Measurements from ENCODE around the gene CREBRF.
A peak's percentile ranks its signal among the peaks of the same experiment; 100 is the strongest.

Gene CREBRF

GRCh38 chr5:173055983-173056782 is at the start of gene CREBRF:
Gene CREBRF, plus strand, starts transcription at chr5:173056352. Its CDS starts 24,424 bp downstream, at chr5:173080776.
- DNase-seq (ENCODE audit: extremely low read depth, low read depth), result peak; percentile 90
- no peak for TF ChIP-seq CTCF (IDR thresholded peaks at IDR 0.05; ENCODE audit: low read depth, low read length)

- DNase-seq (ENCODE audit: extremely low read depth, low read depth), result peak; percentile 23
These were observed 46.1 kb upstream of the CREBRF start for GRCh38 chr5:173010021-173010420.

GRCh38 chr5:173010547-173011464 is 45.3 kb upstream of the CREBRF start:
- no peak for DNase-seq (ENCODE audit: extremely low read depth, low read depth)
- TF ChIP-seq CTCF (IDR thresholded peaks at IDR 0.05; ENCODE audit: low read depth, low read length), result peak; percentile 29

More at GRCh38 chr5:173010021-173010420, 46.1 kb upstream of the CREBRF start:
- no peak for TF ChIP-seq CTCF (IDR thresholded peaks at IDR 0.05; ENCODE audit: low read depth, low read length)

- no peak for DNase-seq (ENCODE audit: extremely low read depth, low read depth)
These were observed 44.6 kb upstream of the CREBRF start for GRCh38 chr5:173011566-173011965.

GRCh38 chr5:173012882-173013281 is 43.3 kb upstream of the CREBRF start:
- no peak for TF ChIP-seq CTCF (IDR thresholded peaks at IDR 0.05; ENCODE audit: low read depth, low read length)
- DNase-seq (ENCODE audit: extremely low read depth, low read depth), result no peak

More at GRCh38 chr5:173011566-173011965, 44.6 kb upstream of the CREBRF start:
- no peak for TF ChIP-seq CTCF (IDR thresholded peaks at IDR 0.05; ENCODE audit: low read depth, low read length)

- no peak for TF ChIP-seq CTCF (IDR thresholded peaks at IDR 0.05; ENCODE audit: low read depth, low read length)
- DNase-seq (ENCODE audit: extremely low read depth, low read depth), result no peak
These were observed 41.5 kb upstream of the CREBRF start for GRCh38 chr5:173014671-173015070.

- TF ChIP-seq CTCF (IDR thresholded peaks at IDR 0.05; ENCODE audit: low read depth, low read length), result no peak
These were observed 41.0 kb upstream of the CREBRF start for GRCh38 chr5:173015192-173015591.

More at GRCh38 chr5:173015192-173015591, 41.0 kb upstream of the CREBRF start:
- DNase-seq (ENCODE audit: extremely low read depth, low read depth), result no peak

All from AG09319 (cell line).